Hepatocyte (in vitro differentiated cells): Measurements from ENCODE around the gene SLC9A4. TPM values are rescaled to one million over a fixed set of nuclear protein-coding genes. Genes with fewer than 3 reads are reported as not detected.

ENCODE experiments used
- DNase-seq: peaks from one replicate; pipeline ENCODE4 v3.0.0-alpha.2; 2016; ENCODE audit warnings: low spot score
- H2AFZ ChIP-seq: fragments of 200-600 bp; sonication (generic); 2 replicates; pipeline ENCODE4 v1.6.0; 2016; ENCODE audit warnings: antibody characterized with exemption, mild to moderate bottlenecking
- H3K27ac ChIP-seq: fragments of 200-600 bp; sonication (generic); 2 replicates; pipeline ENCODE4 v1.5.1; 2016; ENCODE audit warnings: mild to moderate bottlenecking
- H3K27me3 ChIP-seq: fragments of 200-600 bp; sonication (generic); 2 replicates; pipeline ENCODE4 v1.6.1; 2016
- H3K36me3 ChIP-seq: fragments of 200-600 bp; sonication (generic); replicated peaks from 2 replicates; pipeline ENCODE4 v1.5.1; 2016; ENCODE audit warnings: low read depth; ENCODE audit not compliant: insufficient read depth
- H3K4me1 ChIP-seq: fragments of 200-600 bp; sonication (generic); 2 replicates; pipeline ENCODE4 v1.5.1; 2016; ENCODE audit warnings: mild to moderate bottlenecking, moderate library complexity; ENCODE audit not compliant: insufficient read depth
- H3K4me2 ChIP-seq: fragments of 200-600 bp; sonication (generic); 2 replicates; pipeline ENCODE4 v1.6.0; 2016
- H3K4me3 ChIP-seq: fragments of 200-600 bp; sonication (generic); 2 replicates; pipeline ENCODE4 v1.5.1; 2016; ENCODE audit warnings: mild to moderate bottlenecking
- H3K79me2 ChIP-seq: fragments of 200-600 bp; sonication (generic); 2 replicates; pipeline ENCODE4 v1.6.0; 2017; ENCODE audit warnings: mild to moderate bottlenecking
- H3K9me2 ChIP-seq: fragments of 200-600 bp; sonication (generic); replicated peaks from 2 replicates; pipeline ENCODE4 v1.6.0; 2017; ENCODE audit warnings: mild to moderate bottlenecking; ENCODE audit not compliant: insufficient read depth
- H3K9me3 ChIP-seq: fragments of 200-600 bp; sonication (generic); 2 replicates; pipeline ENCODE4 v1.5.1; 2016; ENCODE audit warnings: low read depth, mild to moderate bottlenecking
- H4K20me1 ChIP-seq: fragments of 200-600 bp; sonication (generic); 2 replicates; pipeline ENCODE4 v1.6.0; 2016; ENCODE audit warnings: mild to moderate bottlenecking; ENCODE audit not compliant: insufficient read depth, poor library complexity, severe bottlenecking
- EZH2 ChIP-seq: fragments of 200-600 bp; sonication (generic); IDR thresholded peaks from 2 replicates; pipeline ENCODE4 v1.6.1; 2016; ENCODE audit warnings: antibody characterized with exemption, mild to moderate bottlenecking, borderline replicate concordance
- EZH2phosphoT487 ChIP-seq: fragments of 200-600 bp; sonication (generic); IDR thresholded peaks from one replicate; pipeline ENCODE4 v1.6.1; 2018; ENCODE audit warnings: antibody characterized with exemption, mild to moderate bottlenecking, low read depth, moderate library complexity; ENCODE audit not compliant: unreplicated experiment, severe bottlenecking
- WGBS: methylation state at CpG from one replicate; pipeline ENCODE4 v1.1.6; 2016; ENCODE audit warnings: low lambda C conversion rate; ENCODE audit errors: missing lambda C conversion rate; 5-methylcytosine and 5-hydroxymethylcytosine counted together
- polyA plus RNA-seq: library from polyadenylated mRNA; unstranded; fragments of >200 nt; fragmentation: Nextera tagmentation; extraction: Ambion mirVana; gene quantifications from 2 replicates; pipeline ENCODE4 v1.2.1, GENCODE V29; 2016
- total RNA-seq: library from RNA; depleted of rRNA; stranded (reverse); fragments of >200 nt; gene quantifications from 2 replicates; pipeline ENCODE4 v1.2.3, GENCODE V29; 2014
- TF ChIP-seq, protein P1 (sequence below): fragments of 200-600 bp; sonication (generic); IDR thresholded peaks from 2 replicates; pipeline ENCODE4 v1.5.1; 2016; ENCODE audit warnings: antibody characterized with exemption, mild to moderate bottlenecking; ENCODE audit not compliant: poor library complexity

SLC9A4 gene
- total and polyA plus RNA-seq, 2 experiments from 2014 or later, result 0.80 to 1.6 TPM

GRCh38 chr2:102492006-102492405, 19.0 kb downstream of the SLC9A4 start:
- Histone ChIP-seq H3K79me2 (no peaks in the 10 kb centered on the region), H3K9me3 (no peaks in the 10 kb centered on the region), H2AFZ (no peak overlapping the region), H3K9me2 (no peaks in the 10 kb centered on the region), H3K27me3 (no peaks in the 10 kb centered on the region), H3K4me2 (no peak overlapping the region), H3K4me1 (no peaks in the 10 kb centered on the region), H3K36me3 (no peaks in the 10 kb centered on the region), H3K27ac (no peak overlapping the region), H4K20me1 (no peaks in the 10 kb centered on the region), H3K4me3 (no peak overlapping the region)
- DNase-seq, result no peak
- no peak for TF ChIP-seq EZH2
- TF ChIP-seq EZH2phosphoT487, result no peak
- TF ChIP-seq, protein P1, sequence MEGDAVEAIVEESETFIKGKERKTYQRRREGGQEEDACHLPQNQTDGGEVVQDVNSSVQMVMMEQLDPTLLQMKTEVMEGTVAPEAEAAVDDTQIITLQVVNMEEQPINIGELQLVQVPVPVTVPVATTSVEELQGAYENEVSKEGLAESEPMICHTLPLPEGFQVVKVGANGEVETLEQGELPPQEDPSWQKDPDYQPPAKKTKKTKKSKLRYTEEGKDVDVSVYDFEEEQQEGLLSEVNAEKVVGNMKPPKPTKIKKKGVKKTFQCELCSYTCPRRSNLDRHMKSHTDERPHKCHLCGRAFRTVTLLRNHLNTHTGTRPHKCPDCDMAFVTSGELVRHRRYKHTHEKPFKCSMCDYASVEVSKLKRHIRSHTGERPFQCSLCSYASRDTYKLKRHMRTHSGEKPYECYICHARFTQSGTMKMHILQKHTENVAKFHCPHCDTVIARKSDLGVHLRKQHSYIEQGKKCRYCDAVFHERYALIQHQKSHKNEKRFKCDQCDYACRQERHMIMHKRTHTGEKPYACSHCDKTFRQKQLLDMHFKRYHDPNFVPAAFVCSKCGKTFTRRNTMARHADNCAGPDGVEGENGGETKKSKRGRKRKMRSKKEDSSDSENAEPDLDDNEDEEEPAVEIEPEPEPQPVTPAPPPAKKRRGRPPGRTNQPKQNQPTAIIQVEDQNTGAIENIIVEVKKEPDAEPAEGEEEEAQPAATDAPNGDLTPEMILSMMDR, result no peak

DNA sequence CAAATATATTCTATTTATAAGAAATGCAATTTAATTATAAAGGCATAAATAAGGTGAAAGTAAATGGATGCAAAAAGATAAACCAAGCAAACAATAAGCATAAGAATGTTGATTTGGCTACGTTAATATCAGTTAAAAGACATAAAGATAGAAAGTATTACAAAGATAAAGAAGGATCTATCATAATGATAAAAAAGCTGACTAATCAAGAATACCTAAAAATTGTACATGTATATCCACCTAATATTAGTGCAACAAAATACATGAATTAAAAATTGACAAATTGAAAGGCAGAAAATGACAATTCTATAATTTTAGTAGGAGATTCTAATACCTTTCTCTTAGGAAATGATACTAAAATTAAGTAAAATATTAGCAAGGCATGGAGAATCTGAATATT, 21.5 kb downstream of the SLC9A4 start:
- no peak overlapping the region for H3K4me2 ChIP-seq
- no peaks in the 10 kb centered on the region for H3K36me3 ChIP-seq
- H2AFZ ChIP-seq, result no peak overlapping the region
- H3K27ac ChIP-seq, result no peak overlapping the region
- no peak for TF ChIP-seq EZH2phosphoT487
- TF ChIP-seq EZH2, result no peak
- TF ChIP-seq, protein P1, result no peak
- H4K20me1 ChIP-seq, result no peaks in the 10 kb centered on the region
- H3K27me3 ChIP-seq, result no peaks in the 10 kb centered on the region
- H3K79me2 ChIP-seq, result no peaks in the 10 kb centered on the region
- no peak overlapping the region for H3K4me3 ChIP-seq
- no peaks in the 10 kb centered on the region for H3K9me2 ChIP-seq
- H3K4me1 ChIP-seq, result no peaks in the 10 kb centered on the region
- 97% methylated on average over 1 of the region's 1 CpG for WGBS
- no peaks in the 10 kb centered on the region for H3K9me3 ChIP-seq
- no peak for DNase-seq

GRCh38 chr2:102498414-102498813, 25.4 kb downstream of the SLC9A4 start:
- Histone ChIP-seq H4K20me1 (no peaks in the 10 kb centered on the region), H3K36me3 (no peaks in the 10 kb centered on the region), H2AFZ (no peak overlapping the region), H3K79me2 (no peaks in the 10 kb centered on the region), H3K9me3 (no peaks in the 10 kb centered on the region), H3K27ac (no peak overlapping the region), H3K9me2 (no peaks in the 10 kb centered on the region), H3K27me3 (no peaks in the 10 kb centered on the region), H3K4me1 (peaks cover 4% of the 10 kb centered on the region), H3K4me2 (no peak overlapping the region), H3K4me3 (no peak overlapping the region)
- TF ChIP-seq EZH2phosphoT487, result no peak
- no peak for TF ChIP-seq EZH2
- TF ChIP-seq, protein P1, result no peak
- no peak for DNase-seq
- 97% methylated on average over 2 of the region's 2 CpGs for WGBS

DNA sequence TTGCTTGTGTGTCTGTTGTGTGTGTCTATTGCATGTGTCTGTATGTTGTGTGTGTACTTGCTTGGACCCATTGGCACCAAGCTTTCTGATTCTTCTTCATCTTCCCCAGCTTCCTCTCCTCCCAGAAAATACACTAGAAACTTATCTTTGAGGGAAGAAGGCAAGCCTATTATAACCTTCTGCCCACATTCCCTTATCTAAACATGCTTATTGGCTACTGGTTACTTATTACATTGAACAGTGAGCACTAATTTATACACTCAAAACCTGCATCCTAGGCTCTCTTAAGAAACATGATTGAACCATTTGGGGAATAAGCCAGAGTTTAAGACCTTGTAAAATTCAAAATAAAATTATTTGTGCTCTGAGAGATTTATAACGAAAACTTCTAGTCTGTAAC, 26.5 kb downstream of the SLC9A4 start:
- H3K27ac ChIP-seq, result no peak overlapping the region
- no peak for DNase-seq
- H3K36me3 ChIP-seq, result no peaks in the 10 kb centered on the region
- H2AFZ ChIP-seq, result no peak overlapping the region
- H3K4me1 ChIP-seq, result peaks cover 4% of the 10 kb centered on the region
- no peaks in the 10 kb centered on the region for H3K9me2 ChIP-seq
- 80% methylated on average over 1 of the region's 1 CpG for WGBS
- H3K4me3 ChIP-seq, result no peak overlapping the region
- TF ChIP-seq EZH2phosphoT487 (no peak), EZH2 (no peak)
- TF ChIP-seq, protein P1, result no peak
- no peak overlapping the region for H3K4me2 ChIP-seq
- H3K27me3 ChIP-seq, result no peaks in the 10 kb centered on the region
- no peaks in the 10 kb centered on the region for H4K20me1 ChIP-seq
- H3K9me3 ChIP-seq, result no peaks in the 10 kb centered on the region
- H3K79me2 ChIP-seq, result no peaks in the 10 kb centered on the region
